Neural cell (in vitro differentiated cells): ENCODE data around the gene POLN. TPM values are rescaled to one million over a fixed set of nuclear protein-coding genes. Genes with fewer than 3 reads are reported as not detected.

Source experiments
- H2AFZ ChIP-seq: fragments of 200-600, 300-800 bp; sonication (generic), shearing (Covaris generic); 2 replicates; pipeline ENCODE4 v1.6.0; 2014; ENCODE audit warnings: low read depth, mild to moderate bottlenecking, antibody characterized with exemption, low read length, moderate library complexity
- H3F3A ChIP-seq: fragments of 200-600 bp; shearing (Covaris generic); 2 replicates; pipeline ENCODE4 v1.6.1; 2016; ENCODE audit warnings: mild to moderate bottlenecking, moderate library complexity, mixed read lengths, antibody characterized with exemption, low read length; ENCODE audit not compliant: insufficient read depth, poor library complexity, severe bottlenecking
- H3K27ac ChIP-seq: fragments of 200-600, 300-800 bp; sonication (generic), shearing (Covaris generic); 2 replicates; pipeline ENCODE4 v1.5.1; 2014; ENCODE audit warnings: mild to moderate bottlenecking, low read length, moderate library complexity
- H3K27me3 ChIP-seq: fragments of 300-800, 200-600 bp; sonication (generic), shearing (Covaris generic); 2 replicates; pipeline ENCODE4 v1.6.0; 2014; ENCODE audit warnings: mild to moderate bottlenecking, low read depth, low read length, moderate library complexity; ENCODE audit not compliant: insufficient read depth
- H3K36me3 ChIP-seq: fragments of 300-800, 200-600 bp; sonication (generic), shearing (Covaris generic); 2 replicates; pipeline ENCODE4 v1.5.1; 2014; ENCODE audit warnings: mild to moderate bottlenecking, antibody characterized with exemption, low read length, moderate library complexity; ENCODE audit not compliant: insufficient read depth
- H3K4me2 ChIP-seq: fragments of 300-800, 200-600 bp; sonication (generic), shearing (Covaris generic); 2 replicates; pipeline ENCODE4 v1.6.0; 2014; ENCODE audit warnings: mild to moderate bottlenecking, low read length
- H3K4me3 ChIP-seq: fragments of 300-800, 200-600 bp; sonication (generic), shearing (Covaris generic); 2 replicates; pipeline ENCODE4 v1.5.1; 2014; ENCODE audit warnings: mild to moderate bottlenecking, low read length, moderate library complexity
- H3K79me2 ChIP-seq: fragments of 200-600 bp; shearing (Covaris generic); replicated peaks from 2 replicates; pipeline ENCODE4 v1.6.0; 2014; ENCODE audit warnings: mild to moderate bottlenecking, low read length, moderate library complexity; ENCODE audit not compliant: insufficient read depth
- H3K9ac ChIP-seq: fragments of 300-800, 200-600 bp; sonication (generic), shearing (Covaris generic); 2 replicates; pipeline ENCODE4 v1.6.1; 2016; ENCODE audit warnings: mild to moderate bottlenecking, low read length, mixed read lengths
- H3K9me2 ChIP-seq: fragments of 200-600 bp; shearing (Covaris generic); 2 replicates; pipeline ENCODE4 v1.6.1; 2016; ENCODE audit warnings: mild to moderate bottlenecking, low read length, mixed read lengths; ENCODE audit not compliant: insufficient read depth
- H3K9me3 ChIP-seq: fragments of 200-600, 300-800 bp; sonication (generic), shearing (Covaris generic); 2 replicates; pipeline ENCODE4 v1.6.1; 2016; ENCODE audit warnings: mild to moderate bottlenecking, mixed run types, low read length, moderate library complexity, mixed read lengths
- H4K20me1 ChIP-seq: fragments of 200-600 bp; shearing (Covaris generic); 2 replicates; pipeline ENCODE4 v1.6.1; 2016; ENCODE audit warnings: mild to moderate bottlenecking, mixed run types; ENCODE audit not compliant: insufficient read depth
- EP300 ChIP-seq: fragments of 450-650 bp; conservative IDR thresholded peaks from 2 replicates; pipeline ENCODE4 v1.6.1; 2014; ENCODE audit warnings: antibody characterized with exemption, mild to moderate bottlenecking, moderate library complexity; ENCODE audit not compliant: poor library complexity, severe bottlenecking
- EZH2 ChIP-seq: fragments of 200-600, 300-800 bp; shearing (Covaris generic), sonication (generic); IDR thresholded peaks from 2 replicates; pipeline ENCODE4 v1.6.1; 2014; ENCODE audit warnings: antibody characterized with exemption, low read length, borderline replicate concordance, mild to moderate bottlenecking; ENCODE audit not compliant: insufficient read depth, poor library complexity, severe bottlenecking
- POLR2AphosphoS5 ChIP-seq: IDR thresholded peaks from 2 replicates; pipeline ENCODE4 v1.6.1; 2012
- TAF1 ChIP-seq: IDR thresholded peaks from 2 replicates; pipeline ENCODE4 v1.6.1; 2012; ENCODE audit warnings: low read depth
- polyA plus RNA-seq: library from polyadenylated mRNA; depleted of rRNA; stranded (reverse); fragments of >200 nt; gene quantifications from 2 replicates; pipeline ENCODE4 v1.2.3, GENCODE V29; 2014
- TF ChIP-seq, protein P1 (sequence below): IDR thresholded peaks from 2 replicates; pipeline ENCODE4 v1.6.1; 2012; ENCODE audit warnings: borderline replicate concordance

Gene POLN
- polyA plus RNA-seq, 1 donor from 2014 or later, result 1.1 TPM

GRCh38 chr4:2254665-2255500 lies 13.0 kb upstream of the POLN start:
- Histone ChIP-seq H3K4me3 (no peak overlapping the region), H3K27ac (no peak overlapping the region), H3K27me3 (no peaks in the 10 kb centered on the region), H3K9me3 (no peaks in the 10 kb centered on the region), H4K20me1 (peaks cover 27% of the 10 kb centered on the region), H3K36me3 (no peaks in the 10 kb centered on the region), H3K9ac (no peak overlapping the region), H3K79me2 (peaks cover 20% of the 10 kb centered on the region), H2AFZ (no peak overlapping the region), H3K4me2 (no peak overlapping the region), H3F3A (no peaks in the 10 kb centered on the region), H3K9me2 (no peaks in the 10 kb centered on the region)
- TF ChIP-seq, protein P1, sequence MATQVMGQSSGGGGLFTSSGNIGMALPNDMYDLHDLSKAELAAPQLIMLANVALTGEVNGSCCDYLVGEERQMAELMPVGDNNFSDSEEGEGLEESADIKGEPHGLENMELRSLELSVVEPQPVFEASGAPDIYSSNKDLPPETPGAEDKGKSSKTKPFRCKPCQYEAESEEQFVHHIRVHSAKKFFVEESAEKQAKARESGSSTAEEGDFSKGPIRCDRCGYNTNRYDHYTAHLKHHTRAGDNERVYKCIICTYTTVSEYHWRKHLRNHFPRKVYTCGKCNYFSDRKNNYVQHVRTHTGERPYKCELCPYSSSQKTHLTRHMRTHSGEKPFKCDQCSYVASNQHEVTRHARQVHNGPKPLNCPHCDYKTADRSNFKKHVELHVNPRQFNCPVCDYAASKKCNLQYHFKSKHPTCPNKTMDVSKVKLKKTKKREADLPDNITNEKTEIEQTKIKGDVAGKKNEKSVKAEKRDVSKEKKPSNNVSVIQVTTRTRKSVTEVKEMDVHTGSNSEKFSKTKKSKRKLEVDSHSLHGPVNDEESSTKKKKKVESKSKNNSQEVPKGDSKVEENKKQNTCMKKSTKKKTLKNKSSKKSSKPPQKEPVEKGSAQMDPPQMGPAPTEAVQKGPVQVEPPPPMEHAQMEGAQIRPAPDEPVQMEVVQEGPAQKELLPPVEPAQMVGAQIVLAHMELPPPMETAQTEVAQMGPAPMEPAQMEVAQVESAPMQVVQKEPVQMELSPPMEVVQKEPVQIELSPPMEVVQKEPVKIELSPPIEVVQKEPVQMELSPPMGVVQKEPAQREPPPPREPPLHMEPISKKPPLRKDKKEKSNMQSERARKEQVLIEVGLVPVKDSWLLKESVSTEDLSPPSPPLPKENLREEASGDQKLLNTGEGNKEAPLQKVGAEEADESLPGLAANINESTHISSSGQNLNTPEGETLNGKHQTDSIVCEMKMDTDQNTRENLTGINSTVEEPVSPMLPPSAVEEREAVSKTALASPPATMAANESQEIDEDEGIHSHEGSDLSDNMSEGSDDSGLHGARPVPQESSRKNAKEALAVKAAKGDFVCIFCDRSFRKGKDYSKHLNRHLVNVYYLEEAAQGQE, result no peak

DNA sequence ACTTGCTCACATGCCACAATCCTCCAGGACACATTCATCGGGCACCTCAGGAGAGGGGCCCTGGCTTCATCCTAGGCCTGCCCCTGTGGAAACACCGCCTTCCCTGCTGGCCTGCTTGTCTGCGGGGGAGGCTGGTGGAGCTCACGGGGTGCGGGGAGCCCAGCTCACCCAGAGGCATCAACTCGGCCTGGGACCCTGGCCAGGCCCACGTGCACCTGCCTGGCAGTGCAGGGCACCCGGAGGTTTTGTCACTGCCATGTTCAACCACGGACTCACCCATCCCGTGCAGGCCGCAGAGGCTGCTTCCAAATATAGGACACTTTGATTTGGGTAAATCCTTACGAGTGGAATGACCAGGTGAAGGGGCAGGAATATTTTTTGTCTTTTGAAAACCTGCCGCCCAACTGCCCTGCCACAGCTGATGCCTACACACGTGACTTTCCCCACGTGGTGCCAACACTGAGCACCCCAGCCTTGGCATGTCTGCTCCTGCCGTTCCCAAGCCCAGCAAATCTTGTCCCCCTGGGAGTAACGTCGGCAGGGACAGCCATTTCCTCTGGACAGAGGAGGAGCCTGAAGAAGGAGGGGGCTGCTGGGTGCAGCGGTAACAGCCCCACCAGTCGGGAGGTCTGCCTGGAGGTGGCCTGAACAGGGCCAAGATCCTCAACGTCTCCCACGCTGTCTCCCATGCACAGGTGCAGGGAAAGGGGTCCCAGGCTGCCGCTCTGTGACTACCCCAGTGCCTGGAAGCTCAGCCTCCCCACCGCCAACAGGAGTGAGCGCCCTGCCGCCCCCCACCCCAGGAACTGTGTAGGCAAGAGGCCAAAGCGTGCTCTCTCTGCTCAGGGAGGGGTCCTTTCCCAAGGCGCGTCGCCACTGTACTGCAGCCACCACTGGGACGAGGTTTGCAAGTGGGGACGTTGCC lies 11.5 kb upstream of the POLN start:
- Histone ChIP-seq H3F3A (no peaks in the 10 kb centered on the region), H3K36me3 (no peaks in the 10 kb centered on the region), H3K9ac (no peak overlapping the region), H2AFZ (no peak overlapping the region), H3K4me3 (no peak overlapping the region), H3K9me2 (no peaks in the 10 kb centered on the region), H3K4me2 (no peak overlapping the region), H3K79me2 (peaks cover 8% of the 10 kb centered on the region), H3K27me3 (no peaks in the 10 kb centered on the region), H3K9me3 (no peaks in the 10 kb centered on the region), H3K27ac (no peak overlapping the region), H4K20me1 (peaks cover 14% of the 10 kb centered on the region)
- TF ChIP-seq EP300, result no peak
- no peak for TF ChIP-seq EZH2
- TF ChIP-seq, protein P1, result no peak
- no peak for TF ChIP-seq POLR2AphosphoS5
- TF ChIP-seq TAF1, result no peak
